Stimulated activated naive CD4-positive, alpha-beta T cell (primary cell): ENCODE results near the gene WAS.

Experiments used
- DNase-seq, 6 experiments: peaks; one replicate each; lab custom pipeline; 2025; lab: John Stamatoyannopoulos, UW

Gene WAS

DNA sequence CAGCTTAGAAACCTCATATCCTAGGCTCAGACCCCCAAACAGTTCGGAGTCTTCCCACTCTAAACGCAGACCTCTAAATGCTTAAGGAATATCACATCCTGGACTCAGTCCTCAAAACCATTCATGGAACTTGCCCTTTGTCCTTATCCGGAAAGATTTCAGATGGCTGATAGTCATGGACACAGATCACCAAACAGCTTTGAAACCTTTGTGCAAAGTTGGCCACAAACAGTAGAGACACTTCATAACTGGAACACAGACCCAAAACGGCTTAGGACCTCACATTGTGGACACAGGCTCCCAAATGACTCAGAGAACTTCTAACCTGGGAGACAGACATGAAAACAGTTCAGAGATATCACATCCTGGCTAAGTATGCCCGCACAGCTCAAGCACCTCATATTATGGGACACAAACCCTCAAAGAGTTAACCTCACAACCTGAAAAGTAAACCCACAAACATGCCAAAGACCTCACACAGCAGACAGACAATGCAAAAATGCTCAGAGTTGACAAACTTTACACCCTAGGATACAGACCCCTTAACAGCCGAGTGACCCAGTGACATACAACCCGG is 28.4 kb downstream of the WAS start:
- no peak for DNase-seq

DNA sequence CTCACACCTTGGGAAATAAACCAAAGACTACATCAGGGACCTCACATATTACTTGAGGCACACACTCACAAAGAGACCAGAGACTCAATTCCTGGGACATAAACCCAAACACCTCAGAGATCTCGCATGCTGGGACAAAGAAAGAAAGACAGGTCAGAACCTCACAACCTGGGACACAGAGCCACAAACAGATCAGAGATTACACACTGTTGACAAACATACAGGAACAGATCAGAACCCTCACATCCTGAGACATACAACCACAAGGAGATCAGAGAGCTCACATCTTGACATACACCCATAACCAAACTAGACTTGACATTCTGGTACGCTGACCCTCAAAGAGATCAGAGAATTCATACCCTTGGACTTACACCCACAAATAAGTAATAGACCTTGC is 30.2 kb downstream of the WAS start:
- peak in 1 of 6 experiments; percentile 66 for DNase-seq

DNA sequence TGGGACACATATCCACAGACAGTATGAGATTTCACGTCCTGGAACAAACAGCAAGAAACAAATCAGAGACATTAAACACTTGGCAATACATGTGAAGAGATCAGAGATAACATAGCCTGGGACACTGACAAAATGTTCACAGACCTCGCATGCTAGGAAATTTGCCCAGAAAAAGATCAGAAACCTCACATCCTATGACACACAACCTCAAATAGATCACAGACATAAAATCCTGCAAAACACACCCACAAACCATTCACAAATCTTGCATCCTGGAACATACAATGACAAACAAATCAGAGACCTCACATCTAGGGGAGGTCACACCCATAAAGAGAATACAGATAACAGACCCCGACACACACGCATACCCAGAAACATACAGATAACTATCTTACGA is 31.0 kb downstream of the WAS start:
- DNase-seq, result peak in 3 of 6 experiments; percentile 62 to 71 (median 63)

DNA sequence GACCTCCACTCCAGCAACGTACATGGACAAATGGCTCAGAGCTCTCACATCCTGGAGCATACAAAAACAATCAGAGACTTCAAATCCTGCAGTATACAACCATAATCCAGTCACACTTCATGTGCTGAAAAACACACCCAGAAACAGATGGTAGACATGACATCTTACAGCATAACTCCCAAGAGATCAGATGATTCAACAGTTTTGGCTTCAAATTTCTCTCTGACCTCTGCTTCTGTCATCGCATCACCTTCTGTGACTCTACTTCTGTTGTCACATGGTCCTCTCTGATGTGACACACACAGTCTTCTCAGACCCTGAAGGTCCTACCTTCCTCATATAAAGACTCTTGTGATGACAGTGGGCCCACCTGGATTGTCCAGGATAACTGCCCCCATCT is 31.5 kb downstream of the WAS start:
- no peak for DNase-seq

DNA sequence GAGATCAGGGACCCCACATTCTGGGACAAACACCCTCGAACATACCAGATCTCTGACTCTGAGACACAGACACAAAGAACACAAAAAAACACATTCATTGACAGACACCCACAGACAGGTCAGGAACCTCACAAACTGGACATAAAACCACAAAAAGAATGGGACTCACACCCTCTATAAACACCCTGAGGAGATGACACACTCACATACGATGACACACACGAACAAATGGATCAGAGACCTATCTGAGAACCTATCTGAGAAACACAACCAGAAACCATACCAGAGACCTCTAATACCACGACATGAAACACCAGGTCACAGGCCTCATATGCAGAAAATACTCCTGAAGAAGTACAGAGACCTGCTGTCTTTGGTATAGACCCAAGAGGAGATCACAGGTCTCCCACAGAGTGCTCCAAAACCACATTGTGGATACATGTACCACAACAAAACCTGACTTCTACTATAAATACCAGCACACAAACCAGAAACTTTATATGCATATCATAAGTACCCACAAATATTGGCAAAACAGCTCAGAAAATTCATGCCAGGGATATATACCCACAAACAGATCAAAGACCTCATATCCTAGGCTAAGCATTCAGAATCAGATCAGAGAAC is 32.4 kb downstream of the WAS start:
- peak in 2 of 6 experiments; percentile 7 to 9 for DNase-seq

DNA sequence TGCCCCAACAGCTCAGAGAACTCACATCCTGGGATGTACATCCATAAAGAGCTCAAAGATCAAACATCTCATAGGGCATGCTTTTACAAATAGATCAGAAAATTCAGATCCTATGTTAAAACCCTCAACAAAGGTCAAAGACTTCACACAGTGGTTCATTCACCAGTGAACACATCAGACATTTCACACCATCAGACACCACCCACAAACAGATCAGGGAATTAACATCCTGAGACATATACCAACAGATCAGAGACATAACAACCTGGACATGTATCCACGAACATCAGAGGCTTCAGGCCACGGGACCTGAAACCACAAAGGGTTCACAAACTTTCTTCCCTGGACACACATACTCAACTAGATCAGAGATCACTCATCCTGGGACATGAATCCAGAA is 36.4 kb downstream of the WAS start:
- DNase-seq, result no peak

DNA sequence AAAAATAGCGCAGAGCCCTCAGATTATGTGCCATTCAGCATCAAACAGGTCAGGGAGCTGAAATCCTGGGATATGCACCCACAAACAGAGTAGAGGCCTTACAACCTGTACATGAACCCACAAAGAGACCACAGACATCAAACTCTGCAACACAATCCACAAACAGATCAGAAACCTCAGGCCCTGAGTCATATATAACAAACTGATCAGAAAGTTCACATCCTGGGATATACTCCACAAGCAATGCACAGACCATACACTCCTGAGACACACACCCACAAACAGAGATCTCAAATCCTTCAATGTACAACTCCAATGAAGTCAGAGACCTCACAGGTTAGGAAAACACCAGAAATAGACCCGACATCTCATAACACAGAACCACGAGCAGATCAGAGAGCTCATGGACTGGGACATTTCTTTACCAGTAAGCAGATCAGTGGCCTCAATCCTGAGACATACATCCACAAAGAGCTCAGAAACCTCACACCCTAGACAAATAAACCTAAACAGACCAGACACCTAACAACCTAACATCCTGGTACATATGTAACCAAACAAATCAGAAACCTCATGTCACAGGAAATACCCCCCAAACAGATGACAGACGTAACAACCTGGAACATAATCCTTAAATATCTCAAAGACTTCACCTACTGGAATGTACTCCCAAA is 37.1 kb downstream of the WAS start:
- peak in 1 of 6 experiments; percentile 26 for DNase-seq

DNA sequence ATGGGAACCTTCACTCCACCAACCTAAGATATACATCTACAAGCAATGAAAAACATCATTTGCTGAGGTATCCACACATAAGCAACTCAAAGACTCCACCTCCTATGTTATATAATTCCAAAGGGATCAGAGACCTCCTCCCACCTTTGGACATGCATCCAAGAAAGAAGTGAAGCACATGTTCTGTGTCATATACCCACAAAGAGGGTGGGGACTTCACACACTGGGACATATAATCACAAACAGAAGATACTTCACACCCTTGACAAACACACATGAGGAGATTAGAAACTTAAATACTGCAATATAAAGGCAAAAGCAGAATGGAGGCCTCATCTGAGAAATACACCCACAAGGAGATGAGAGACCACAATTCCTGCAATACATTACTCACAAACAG is 38.3 kb downstream of the WAS start:
- DNase-seq, result no peak

DNA sequence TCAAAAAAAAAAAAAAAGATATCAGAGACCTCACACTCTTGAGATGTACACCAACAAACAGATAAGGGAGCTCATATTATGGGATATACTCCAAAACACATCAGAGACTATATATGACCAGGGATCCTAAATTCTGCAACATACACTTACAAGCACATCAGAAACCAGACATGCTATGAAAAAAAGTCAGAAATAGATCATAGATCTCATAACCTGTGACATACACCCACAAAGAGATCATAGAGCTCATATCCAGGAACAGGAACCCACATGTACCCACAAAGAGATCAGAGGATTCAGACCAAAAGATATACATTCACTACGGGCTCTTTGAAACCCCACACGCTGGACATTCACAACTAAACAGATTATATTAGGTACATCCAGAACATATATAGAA is 43.0 kb downstream of the WAS start:
- DNase-seq, result peak in 3 of 6 experiments; percentile 18 to 37 (median 27)

DNA sequence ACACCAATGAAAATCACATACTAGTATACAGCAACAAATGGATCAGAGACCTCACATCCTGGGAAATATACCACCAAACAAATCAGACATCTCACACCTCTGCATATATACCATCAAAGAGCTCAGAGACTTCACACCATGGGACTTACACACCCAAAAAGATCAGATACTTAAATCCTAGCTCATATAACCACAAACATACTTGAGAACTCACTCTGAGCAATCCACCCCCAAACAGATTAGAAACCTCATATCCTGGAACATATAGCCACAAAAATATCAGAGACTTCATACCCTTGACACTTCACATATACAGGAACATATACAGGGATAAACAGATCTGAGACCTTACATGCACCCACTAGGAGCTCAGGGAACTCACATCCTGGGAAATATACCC is 45.1 kb downstream of the WAS start:
- no peak for DNase-seq

DNA sequence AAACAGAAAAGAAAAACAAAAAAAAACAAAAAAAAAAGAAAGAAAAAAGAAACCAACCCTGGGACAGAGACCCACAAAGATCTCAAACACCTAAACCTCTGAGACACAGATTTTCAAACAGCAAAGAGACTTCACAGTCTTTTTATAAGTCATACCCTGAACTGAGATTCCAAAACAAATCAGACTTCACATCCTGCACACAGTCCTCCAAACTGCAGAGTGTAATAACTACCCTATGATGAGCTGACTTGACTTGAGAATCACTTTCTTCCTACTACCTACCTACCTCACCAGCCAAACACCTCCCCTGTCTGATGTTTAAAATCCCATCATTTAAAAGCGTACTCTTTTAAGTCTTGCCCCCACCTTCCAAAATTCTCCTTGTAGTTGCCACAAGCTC is 52.7 kb downstream of the WAS start:
- DNase-seq, result peak in 2 of 6 experiments; percentile 36 to 37

DNA sequence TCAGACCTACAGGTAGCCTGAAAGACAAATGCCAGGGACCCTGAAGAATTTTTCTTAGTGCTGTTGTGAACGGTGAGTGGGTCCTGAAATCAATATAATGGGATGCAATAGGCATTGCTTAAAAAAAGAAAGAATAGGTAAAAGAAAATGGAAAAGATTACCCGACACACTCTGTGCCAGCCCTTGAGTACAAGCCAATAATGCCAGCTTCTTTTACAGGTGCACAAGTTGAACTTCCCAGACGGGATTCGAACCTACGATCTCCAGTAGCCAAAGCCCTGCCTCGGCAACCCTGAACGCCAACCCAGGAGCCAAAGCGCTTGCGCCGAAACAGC is 53.2 kb downstream of the WAS start:
- DNase-seq, result no peak

DNA sequence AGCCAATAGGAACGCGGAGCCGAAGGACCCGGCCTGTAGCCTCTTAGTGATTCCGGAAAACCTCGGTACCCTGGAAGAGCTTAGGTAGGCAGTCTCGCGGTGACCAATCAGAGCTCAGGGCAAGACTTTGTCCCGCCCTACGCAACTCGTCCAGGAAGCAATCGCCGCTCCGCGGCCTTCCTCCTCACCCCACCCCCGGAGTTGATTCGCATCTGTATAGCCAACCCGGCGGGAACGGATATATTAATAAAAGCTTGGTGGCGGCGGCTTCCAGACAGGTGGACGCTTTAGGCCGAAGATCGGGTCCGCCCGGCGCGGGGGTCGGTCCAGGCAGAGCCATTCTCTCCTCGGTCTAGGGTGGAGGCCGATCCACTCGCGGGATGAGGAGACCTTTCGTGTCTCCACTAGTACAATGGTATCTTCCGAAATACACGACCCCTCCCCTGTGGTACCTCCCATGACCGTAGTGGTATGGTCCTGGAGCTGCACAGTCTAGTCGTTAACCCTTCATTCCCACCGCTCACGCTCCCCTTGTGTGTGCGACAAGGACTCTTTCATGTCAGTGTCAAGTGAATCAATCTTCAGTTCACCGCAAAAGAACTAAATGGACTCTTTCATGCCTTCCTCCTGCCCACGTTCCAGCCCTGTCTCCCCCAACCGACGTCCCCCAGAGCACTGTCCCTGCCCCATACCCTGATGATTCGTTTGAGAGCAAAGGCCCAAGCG is 53.8 kb downstream of the WAS start:
- peak; percentile 84 to 93 (median 88) for DNase-seq

DNA sequence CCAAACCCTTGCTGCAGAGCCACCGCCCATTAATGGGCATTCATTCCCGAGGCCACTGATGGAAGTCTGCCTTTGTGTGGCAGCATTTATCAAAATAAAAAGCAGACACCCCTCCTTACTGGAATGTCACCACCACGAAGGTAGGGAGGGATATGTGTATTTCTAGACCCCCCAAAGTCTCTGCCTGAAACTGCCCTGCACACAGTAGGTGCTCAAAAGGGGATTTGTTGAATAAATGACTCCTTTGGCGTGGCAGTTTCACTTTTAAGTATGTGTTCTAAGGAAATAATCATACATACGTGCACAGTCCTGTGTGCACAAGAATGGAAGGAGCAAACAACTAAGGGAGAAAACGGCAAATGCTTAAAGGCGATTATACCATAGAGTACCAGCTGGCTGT is 54.3 kb downstream of the WAS start:
- DNase-seq, result no peak
